ENCODE data around the gene IL17RE. TPM values are rescaled to one million over a fixed set of nuclear protein-coding genes. Genes with fewer than 3 reads are reported as not detected.

The IL17RE gene
- total and polyA plus RNA-seq, 2 of the 13 experiments (the other 11 are each of a cell fraction or from before 2014, with no cell fraction given), result 14.5 to 24.1 TPM

- TF ChIP-seq MLXIP (CRISPR knock-in tag; IDR thresholded peaks at IDR 0.05; ENCODE audit: borderline replicate concordance) (no peak), DRAP1 (CRISPR knock-in tag; IDR thresholded peaks at IDR 0.05) (peak; percentile 62), ZNF776 (CRISPR knock-in tag; IDR thresholded peaks at IDR 0.05) (no peak), KMT2B (CRISPR knock-in tag; IDR thresholded peaks at IDR 0.05) (no peak), CENPX (CRISPR knock-in tag; IDR thresholded peaks at IDR 0.05) (no peak), ZNF460 (CRISPR knock-in tag; IDR thresholded peaks at IDR 0.05; ENCODE audit: borderline replicate concordance) (no peak), ZFAT (CRISPR knock-in tag; conservative IDR thresholded peaks at IDR 0.05) (no peak), POGK (CRISPR knock-in tag; conservative IDR thresholded peaks at IDR 0.05) (peak; percentile 33), RERE (CRISPR knock-in tag; IDR thresholded peaks at IDR 0.05; ENCODE audit: low read depth) (no peak), RCOR2 (CRISPR knock-in tag; IDR thresholded peaks at IDR 0.05) (no peak; the same call in 1 of the 2 replicates), ZKSCAN1 (IDR thresholded peaks at IDR 0.05; ENCODE audit: low read length) (no peak), SAP130 (CRISPR knock-in tag; IDR thresholded peaks at IDR 0.05; ENCODE audit: low read depth) (peak; percentile 54), NCOA2 (CRISPR knock-in tag; IDR thresholded peaks at IDR 0.05) (no peak), TRAFD1 (CRISPR knock-in tag; IDR thresholded peaks at IDR 0.05; ENCODE audit: borderline replicate concordance) (no peak), FOXA3 (CRISPR knock-in tag; IDR thresholded peaks at IDR 0.05) (no peak), MAFF (IDR thresholded peaks at IDR 0.05; ENCODE audit: low read depth, low read length) (no peak), MIER2 (CRISPR knock-in tag; IDR thresholded peaks at IDR 0.05) (0 out of 2 replicates have a peak, but pooled peaks have one; percentile 38)
Measured at GRCh38 chr3:9902372-9903237, at the start of gene IL17RE (continued).

Measured in HepG2 (cell line).